Endothelial cell of umbilical vein (primary cell): ENCODE results near the gene MCC. TPM values are rescaled to one million over a fixed set of nuclear protein-coding genes. Genes with fewer than 3 reads are reported as not detected.
A peak's percentile ranks its signal among the peaks of the same experiment; 100 is the strongest.

Source experiments
- BruUV-seq: library from RNA; stranded (reverse); fragments of 400-500 nt; replicated peaks from 2 replicates; lab custom pipeline; 2021; lab: Mats Ljungman, UMichigan
- CTCF ChIA-PET: fragments of 300-600, 350-600 bp; sonication (Branson Sonifier 250); formaldehyde crosslinking; loops from one replicate; lab custom pipeline; 2021; ENCODE audit warnings: antibody characterized with exemption, inconsistent platforms; lab: Charles Lee
- POLR2A ChIA-PET: fragments of 300-600, 350-600 bp; sonication (Branson Sonifier 250); formaldehyde crosslinking; loops from one replicate; lab custom pipeline; 2021; ENCODE audit warnings: antibody characterized with exemption, inconsistent platforms; lab: Charles Lee
- DNase-seq: peaks from one replicate; pipeline ENCODE4 v3.0.0-alpha.2; 2011; ENCODE audit warnings: low read depth, low spot score
- FAIRE-seq: peaks from 2 replicates; lab custom pipeline; 2011; peaks lifted over from hg19 to GRCh38; lab: Jason Lieb, UNC
- H2AFZ ChIP-seq: 2 replicates; pipeline ENCODE4 v1.6.0; 2012; ENCODE audit warnings: low read depth, low read length, control low read depth, inconsistent platforms
- H3K27ac ChIP-seq: 2 replicates; pipeline ENCODE4 v1.5.1; 2011; ENCODE audit warnings: low read depth, mild to moderate bottlenecking, control low read depth, low read length, moderate library complexity; ENCODE audit not compliant: insufficient read depth
- H3K27me3 ChIP-seq, 2 experiments: 2 replicates each; pipeline versions ENCODE4 v1.6.0 to v1.6.1; 2011; ENCODE audit warnings: low read length in 2 of 2, mixed read lengths in 1 of 2; ENCODE audit not compliant: control insufficient read depth in 2 of 2, insufficient read depth in 2 of 2
- H3K36me3 ChIP-seq, 2 experiments: 2 replicates in 1 of 2; 3 replicates in 1 of 2; pipeline ENCODE4 v1.5.1; 2011; ENCODE audit warnings: low read length in 2 of 2, mild to moderate bottlenecking in 1 of 2, moderate library complexity in 1 of 2; ENCODE audit not compliant: control insufficient read depth in 2 of 2, insufficient read depth in 2 of 2; ENCODE audit errors: extremely low read depth in 1 of 2
- H3K4me1 ChIP-seq: 3 replicates; pipeline ENCODE4 v1.5.1; 2011; ENCODE audit warnings: mild to moderate bottlenecking, low read length; ENCODE audit not compliant: control insufficient read depth, insufficient read depth; ENCODE audit errors: extremely low read depth
- H3K4me2 ChIP-seq: 2 replicates; pipeline ENCODE4 v1.6.1; 2011; ENCODE audit warnings: low read length, control low read depth, mixed read lengths; ENCODE audit not compliant: insufficient read depth
- H3K4me3 ChIP-seq, 3 experiments: fragments of 200-600 bp in 1 of 3; sonication (generic), shearing (Covaris generic) in 1 of 3; replicated peaks in 1 of 3; 2 replicates each; pipeline ENCODE4 v1.5.1; 2011 to 2016; ENCODE audit warnings: control low read depth in 3 of 3, low read length in 3 of 3, mild to moderate bottlenecking in 2 of 3, inconsistent platforms in 1 of 3, low read depth in 1 of 3, moderate library complexity in 1 of 3; ENCODE audit not compliant: insufficient read depth in 1 of 3
- H3K79me2 ChIP-seq: 2 replicates; pipeline ENCODE4 v1.6.0; 2012; ENCODE audit warnings: low read length, inconsistent platforms; ENCODE audit not compliant: control insufficient read depth, insufficient read depth
- H3K9ac ChIP-seq: replicated peaks from 2 replicates; pipeline ENCODE3; 2011; ENCODE audit warnings: low read length, control low read depth; ENCODE audit not compliant: insufficient read depth; ENCODE audit errors: extremely low read depth
- H3K9me1 ChIP-seq: replicated peaks from 3 replicates; pipeline ENCODE4 v1.6.0; 2011; ENCODE audit warnings: mild to moderate bottlenecking, low read length; ENCODE audit not compliant: control insufficient read depth, insufficient read depth; ENCODE audit errors: extremely low read depth
- H3K9me3 ChIP-seq: replicated peaks from 2 replicates; pipeline ENCODE4 v1.5.1; 2012; ENCODE audit warnings: low read length, inconsistent platforms; ENCODE audit not compliant: control insufficient read depth, insufficient read depth
- H4K20me1 ChIP-seq: replicated peaks from 2 replicates; pipeline ENCODE3; 2011; ENCODE audit warnings: mild to moderate bottlenecking, low read length; ENCODE audit not compliant: control insufficient read depth, insufficient read depth; ENCODE audit errors: extremely low read depth
- CTCF ChIP-seq, 2 donors: IDR thresholded peaks; 1 replicate in 1 of 2; 2 replicates in 1 of 2; pipeline ENCODE4 v1.5.1; 2011; ENCODE audit warnings: low read length in 2 of 2, mild to moderate bottlenecking in 2 of 2, moderate library complexity in 2 of 2, control low read depth in 1 of 2, inconsistent platforms in 1 of 2, low read depth in 1 of 2; ENCODE audit not compliant: insufficient read depth in 1 of 2; ENCODE audit errors: extremely low read depth in 1 of 2
- EZH2 ChIP-seq: IDR thresholded peaks from 2 replicates; pipeline ENCODE4 v1.6.1; 2012; ENCODE audit warnings: borderline replicate concordance, low read depth, mild to moderate bottlenecking, moderate library complexity, low read length, inconsistent platforms; ENCODE audit not compliant: severe bottlenecking
- FOS ChIP-seq: IDR thresholded peaks from 2 replicates; pipeline ENCODE4 v1.6.1; 2011; ENCODE audit warnings: mild to moderate bottlenecking, low read length, moderate library complexity, borderline replicate concordance; ENCODE audit not compliant: insufficient read depth
- GATA2 ChIP-seq: IDR thresholded peaks from 2 replicates; pipeline ENCODE4 v1.7.0; 2011; ENCODE audit warnings: low read depth, mild to moderate bottlenecking, moderate library complexity, mixed read lengths, low read length; ENCODE audit not compliant: insufficient read length, insufficient read depth
- MAX ChIP-seq: IDR thresholded peaks from 2 replicates; pipeline ENCODE4 v1.6.1; 2011; ENCODE audit not compliant: insufficient read depth, insufficient read length
- MYC ChIP-seq: IDR thresholded peaks from one replicate; pipeline ENCODE4 v1.6.1; 2011; ENCODE audit warnings: mild to moderate bottlenecking, low read depth, low read length
- POLR2A ChIP-seq: IDR thresholded peaks from 2 replicates; pipeline ENCODE4 v1.6.1; 2012; ENCODE audit warnings: low read depth, mild to moderate bottlenecking, control low read depth, low read length
- POLR2AphosphoS5 ChIP-seq: IDR thresholded peaks from 2 replicates; pipeline ENCODE4 v1.6.1; 2012; ENCODE audit warnings: low read depth, mild to moderate bottlenecking, control low read depth, low read length, moderate library complexity; ENCODE audit not compliant: insufficient read depth
- dilution Hi-C: fragments of 300-500 bp; cut with MboI; formaldehyde crosslinking; loops from one replicate; pipeline ENCODE4 v1.15.0; 2019; ENCODE audit warnings: low sequenced_read_pairs; ENCODE audit not compliant: extremely low pct_ligation_motif_present
- intact Hi-C: fragments of 100-400 bp; cut with micrococcal nuclease; formaldehyde crosslinking; loops from one replicate; pipeline ENCODE4 v1.10.0; 2022
- polyA plus RNA-seq, 4 experiments: library from polyadenylated mRNA; depleted of rRNA in 3 of 4; stranded (reverse) in 3 of 4; unstranded in 1 of 4; fragments of >200 nt; gene quantifications; 2 replicates each; pipeline versions ENCODE4 v1.2.1 to v1.2.3, GENCODE V29; 2011 to 2012; ENCODE audit warnings: missing spikeins in 1 of 4
- total RNA-seq: library from RNA; stranded (reverse); gene quantifications from 2 replicates; pipeline ENCODE4 v1.2.3, GENCODE V29; 2021

The MCC gene
- total and polyA plus RNA-seq, 2 donors (not counting 3 experiments of a cell fraction or from before 2014, with no cell fraction given): 6.9 to 27.5 TPM

GRCh38 chr5:113123618-113124017 lies 364.6 kb downstream of the MCC start:
- Histone ChIP-seq H3K9me3 (no peaks in the 10 kb centered on the region), H2AFZ (no peak overlapping the region), H3K79me2 (no peaks in the 10 kb centered on the region), H3K36me3 (no peaks in the 10 kb centered on the region), H3K4me1 (no peaks in the 10 kb centered on the region), H3K4me3 (no peak overlapping the region), H3K9ac (no peak overlapping the region), H3K27me3 (no peaks in the 10 kb centered on the region), H3K27ac (no peak overlapping the region), H3K9me1 (no peaks in the 10 kb centered on the region), H3K4me2 (no peak overlapping the region), H4K20me1 (no peaks in the 10 kb centered on the region)
- intact Hi-C loops (loop anchor here (1.0 to 5.0 kb wide), 3 partner anchors 169 to 483 kb away; no protein-coding TSS in a partner anchor), dilution Hi-C loops (no loop called here)
- POLR2A ChIA-PET: no interaction called here
- no TSS peak for BruUV-seq
- CTCF ChIA-PET: interaction anchor here (0.7 to 1.6 kb wide), 7 partner anchors 20 to 482 kb away, joined by 3 to 8 read pairs (median 5); no protein-coding TSS in a partner anchor
- DNase-seq (peak; percentile 22), FAIRE-seq (no peak)
- TF ChIP-seq POLR2A (no peak), GATA2 (no peak), POLR2AphosphoS5 (no peak), CTCF (IDR thresholded peaks at IDR 0.05; ENCODE audit: extremely low read depth in 1 of 2, insufficient read depth in 1 of 2, low read depth in 1 of 2, low read length in 2 of 2) (peak; percentile 25 to 28)

- ChIA-PET POLR2A (no interaction called here), CTCF (no interaction called here)
- Histone ChIP-seq H3K9ac (no peak overlapping the region), H3K4me3 (no peak overlapping the region), H3K4me1 (no peaks in the 10 kb centered on the region), H2AFZ (no peak overlapping the region), H3K36me3 (no peaks in the 10 kb centered on the region), H3K27me3 (no peaks in the 10 kb centered on the region), H4K20me1 (no peaks in the 10 kb centered on the region), H3K9me3 (no peaks in the 10 kb centered on the region), H3K9me1 (no peaks in the 10 kb centered on the region), H3K4me2 (no peak overlapping the region), H3K27ac (no peak overlapping the region), H3K79me2 (no peaks in the 10 kb centered on the region)
- FAIRE-seq (no peak), DNase-seq (no peak)
- no peak for TF ChIP-seq GATA2
- TF ChIP-seq FOS: no peak
- no peak for TF ChIP-seq MYC
- no peak for TF ChIP-seq MAX
- no peak for TF ChIP-seq POLR2A
- no peak for TF ChIP-seq EZH2
- no peak for TF ChIP-seq CTCF (IDR thresholded peaks at IDR 0.05; ENCODE audit: extremely low read depth in 1 of 2, insufficient read depth in 1 of 2, low read depth in 1 of 2, low read length in 2 of 2)
- intact Hi-C loops (loop anchor here (5.0 kb wide), 1 partner anchor 170 kb away; no protein-coding TSS in a partner anchor), dilution Hi-C loops (no loop called here)
- no TSS peak for BruUV-seq
These were observed 366.2 kb downstream of the MCC start for GRCh38 chr5:113122053-113122452.
